B cell (primary cell): ENCODE measurements around the gene EYA4.

Source experiments
- EZH2 ChIP-seq: IDR thresholded peaks from 2 replicates; pipeline ENCODE4 v1.6.1; 2012; ENCODE audit warnings: borderline replicate concordance, low read depth, mild to moderate bottlenecking, moderate library complexity, low read length; ENCODE audit not compliant: insufficient read depth, poor library complexity, severe bottlenecking
- TF ChIP-seq, protein P1 (sequence below): fragments of 200-600 bp; IDR thresholded peaks from one replicate; pipeline ENCODE4 v1.8.0; 2022; ENCODE audit warnings: antibody characterized with exemption, mild to moderate bottlenecking

DNA sequence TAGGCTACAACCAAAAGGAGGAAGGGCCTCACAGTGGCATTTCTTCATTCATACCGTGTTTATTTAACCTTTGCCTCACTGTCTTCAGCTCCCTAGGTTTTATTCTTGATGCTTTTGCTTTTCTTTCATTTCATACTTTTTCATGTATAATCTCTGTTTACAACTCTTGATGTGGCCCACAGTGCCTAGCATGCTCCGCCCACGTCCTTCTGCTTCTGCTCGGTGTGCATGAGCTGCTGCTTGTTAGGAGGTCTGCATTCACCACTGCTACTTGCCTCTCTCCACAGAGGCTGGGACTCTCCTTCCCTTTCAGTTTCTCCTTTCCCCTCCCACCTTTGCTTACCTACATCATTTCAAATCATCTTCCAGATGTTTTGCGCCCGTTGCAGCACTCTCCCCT, 147.6 kb downstream of the EYA4 start:
- TF ChIP-seq, protein P1, sequence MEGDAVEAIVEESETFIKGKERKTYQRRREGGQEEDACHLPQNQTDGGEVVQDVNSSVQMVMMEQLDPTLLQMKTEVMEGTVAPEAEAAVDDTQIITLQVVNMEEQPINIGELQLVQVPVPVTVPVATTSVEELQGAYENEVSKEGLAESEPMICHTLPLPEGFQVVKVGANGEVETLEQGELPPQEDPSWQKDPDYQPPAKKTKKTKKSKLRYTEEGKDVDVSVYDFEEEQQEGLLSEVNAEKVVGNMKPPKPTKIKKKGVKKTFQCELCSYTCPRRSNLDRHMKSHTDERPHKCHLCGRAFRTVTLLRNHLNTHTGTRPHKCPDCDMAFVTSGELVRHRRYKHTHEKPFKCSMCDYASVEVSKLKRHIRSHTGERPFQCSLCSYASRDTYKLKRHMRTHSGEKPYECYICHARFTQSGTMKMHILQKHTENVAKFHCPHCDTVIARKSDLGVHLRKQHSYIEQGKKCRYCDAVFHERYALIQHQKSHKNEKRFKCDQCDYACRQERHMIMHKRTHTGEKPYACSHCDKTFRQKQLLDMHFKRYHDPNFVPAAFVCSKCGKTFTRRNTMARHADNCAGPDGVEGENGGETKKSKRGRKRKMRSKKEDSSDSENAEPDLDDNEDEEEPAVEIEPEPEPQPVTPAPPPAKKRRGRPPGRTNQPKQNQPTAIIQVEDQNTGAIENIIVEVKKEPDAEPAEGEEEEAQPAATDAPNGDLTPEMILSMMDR: no peak
- no peak for TF ChIP-seq EZH2
